Measurements from ENCODE around the gene CELF6.

DNA sequence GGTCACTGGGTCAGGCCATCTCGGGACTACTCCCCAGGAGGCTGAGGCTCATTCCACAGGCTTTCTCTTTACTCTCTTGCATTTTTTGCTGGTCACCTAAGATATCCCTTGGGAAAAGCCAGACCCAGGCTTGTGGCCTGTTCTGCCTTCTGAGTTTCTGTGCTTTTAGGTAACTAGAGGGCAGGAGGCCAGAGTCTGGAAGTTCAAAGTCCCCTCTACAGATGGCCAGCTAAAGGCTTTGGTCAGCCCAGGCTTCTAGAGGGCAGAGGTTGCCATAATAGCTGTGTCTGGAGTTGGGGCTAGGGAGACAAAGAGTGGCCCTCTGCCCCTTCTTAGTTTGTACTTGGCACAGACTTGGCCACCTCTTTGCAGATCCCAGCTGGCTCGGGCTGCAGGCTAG lies 39.2 kb downstream of the CELF6 start:
- TF ChIP-seq, protein P1, sequence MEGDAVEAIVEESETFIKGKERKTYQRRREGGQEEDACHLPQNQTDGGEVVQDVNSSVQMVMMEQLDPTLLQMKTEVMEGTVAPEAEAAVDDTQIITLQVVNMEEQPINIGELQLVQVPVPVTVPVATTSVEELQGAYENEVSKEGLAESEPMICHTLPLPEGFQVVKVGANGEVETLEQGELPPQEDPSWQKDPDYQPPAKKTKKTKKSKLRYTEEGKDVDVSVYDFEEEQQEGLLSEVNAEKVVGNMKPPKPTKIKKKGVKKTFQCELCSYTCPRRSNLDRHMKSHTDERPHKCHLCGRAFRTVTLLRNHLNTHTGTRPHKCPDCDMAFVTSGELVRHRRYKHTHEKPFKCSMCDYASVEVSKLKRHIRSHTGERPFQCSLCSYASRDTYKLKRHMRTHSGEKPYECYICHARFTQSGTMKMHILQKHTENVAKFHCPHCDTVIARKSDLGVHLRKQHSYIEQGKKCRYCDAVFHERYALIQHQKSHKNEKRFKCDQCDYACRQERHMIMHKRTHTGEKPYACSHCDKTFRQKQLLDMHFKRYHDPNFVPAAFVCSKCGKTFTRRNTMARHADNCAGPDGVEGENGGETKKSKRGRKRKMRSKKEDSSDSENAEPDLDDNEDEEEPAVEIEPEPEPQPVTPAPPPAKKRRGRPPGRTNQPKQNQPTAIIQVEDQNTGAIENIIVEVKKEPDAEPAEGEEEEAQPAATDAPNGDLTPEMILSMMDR (IDR thresholded peaks at IDR 0.05; ENCODE audit: low read depth, low read length, poor library complexity, severe bottlenecking): no peak
- TF ChIP-seq EZH2phosphoT487 (IDR thresholded peaks at IDR 0.05; ENCODE audit: borderline replicate concordance, low read length): no peak
